ENCODE measurements around the gene USH2A.

- no peak for TF ChIP-seq REST (IDR thresholded peaks at IDR 0.05; ENCODE audit: low read depth)
- TF ChIP-seq YY1 (IDR thresholded peaks at IDR 0.05; ENCODE audit: low read depth) = no peak
- TF ChIP-seq TCF12 (IDR thresholded peaks at IDR 0.05; ENCODE audit: low read depth) = no peak
- TF ChIP-seq EP300 (IDR thresholded peaks at IDR 0.05; ENCODE audit: borderline replicate concordance) = no peak
- TF ChIP-seq NFIC (IDR thresholded peaks at IDR 0.05) = no peak
- no peak for TF ChIP-seq MAX (IDR thresholded peaks at IDR 0.05)
- no peak for TF ChIP-seq RAD21 (IDR thresholded peaks at IDR 0.05; ENCODE audit: low read depth)
- TF ChIP-seq ZBTB7A (IDR thresholded peaks at IDR 0.05; ENCODE audit: low read depth) = no peak
- no peak for TF ChIP-seq EGR1 (IDR thresholded peaks at IDR 0.05)
Observed at GRCh38 chr1:215779729-215780128, 643.5 kb downstream of the USH2A start.
